HepG2 (cell line): Measurements from ENCODE around the gene KIAA1549. TPM values are rescaled to one million over a fixed set of nuclear protein-coding genes. Genes with fewer than 3 reads are reported as not detected.

ENCODE experiments used
- ATAC-seq: fragments of 200-7000 bp; cut with Tn5 transposase; 3 replicates; pipeline ENCODE4 v1.9.1; 2020; ENCODE audit warnings: mild to moderate bottlenecking, moderate library complexity
- BruUV-seq: library from RNA; stranded (reverse); fragments of 400-500 nt; replicated peaks from 2 replicates; lab custom pipeline; 2021; lab: Mats Ljungman, UMichigan
- CTCF ChIA-PET: fragments of 300-600 bp; formaldehyde crosslinking; extraction: SDS; loops from one replicate; lab custom pipeline; 2021; ENCODE audit warnings: low total read pairs, inconsistent platforms, low intra/inter-chr PET ratio; lab: Yijun Ruan, JAX
- POLR2A ChIA-PET: fragments of 350-600 bp; sonication (Branson Sonifier 250); formaldehyde crosslinking; loops from one replicate; lab custom pipeline; 2020; ENCODE audit warnings: antibody characterized with exemption, inconsistent platforms; lab: Yijun Ruan, JAX
- DNase-seq: peaks from one replicate; pipeline ENCODE4 v3.0.0-alpha.2; 2015; ENCODE audit warnings: low spot score
- FAIRE-seq: peaks from 3 replicates; lab custom pipeline; 2011; peaks lifted over from hg19 to GRCh38; lab: Jason Lieb, UNC
- H2AFZ ChIP-seq: one replicate; pipeline ENCODE4 v1.6.1; 2011; ENCODE audit warnings: low read length, inconsistent platforms
- H3K27ac ChIP-seq: fragments of 300-600 bp; 3 replicates; pipeline ENCODE4 v1.8.0; 2011; ENCODE audit warnings: mixed run types, mild to moderate bottlenecking, mixed read lengths, low read length, inconsistent platforms; ENCODE audit not compliant: insufficient read depth; ENCODE audit errors: extremely low read length
- H3K27me3 ChIP-seq, 2 experiments: fragments of 200-600 bp in 1 of 2; 2 replicates in 1 of 2; 3 replicates in 1 of 2; pipeline versions ENCODE4 v1.6.0 to v1.8.0; 2011; ENCODE audit warnings: low read length in 2 of 2, mild to moderate bottlenecking in 2 of 2, moderate library complexity in 2 of 2, inconsistent platforms in 1 of 2; ENCODE audit not compliant: insufficient read depth in 2 of 2, control insufficient read depth in 1 of 2
- H3K36me3 ChIP-seq, 2 experiments: fragments of 200-600 bp in 1 of 2; replicated peaks in 1 of 2; 2 replicates in 1 of 2; 3 replicates in 1 of 2; pipeline versions ENCODE4 v1.5.1 to v1.8.0; 2011; ENCODE audit warnings: low read length in 2 of 2, inconsistent platforms in 1 of 2; ENCODE audit not compliant: insufficient read depth in 2 of 2, control insufficient read depth in 1 of 2
- H3K4me1 ChIP-seq: 2 replicates; pipeline ENCODE4 v1.5.1; 2012; ENCODE audit warnings: low read length, inconsistent platforms; ENCODE audit not compliant: insufficient read depth
- H3K4me2 ChIP-seq: 2 replicates; pipeline ENCODE4 v1.6.0; 2011; ENCODE audit warnings: low read depth, low read length, inconsistent platforms
- H3K4me3 ChIP-seq, 3 experiments: fragments of 200-600 bp in 1 of 3; sonication (generic), shearing (Covaris generic) in 1 of 3; replicated peaks in 1 of 3; 2 replicates each; pipeline ENCODE4 v1.5.1; 2011 to 2016; ENCODE audit warnings: low read length in 3 of 3, inconsistent platforms in 2 of 3, low read depth in 2 of 3, mild to moderate bottlenecking in 2 of 3, control low read depth in 1 of 3, mixed read lengths in 1 of 3; ENCODE audit not compliant: insufficient read depth in 1 of 3
- H3K79me2 ChIP-seq: one replicate; pipeline ENCODE4 v1.6.1; 2011; ENCODE audit warnings: low read length, inconsistent platforms; ENCODE audit not compliant: insufficient read depth
- H3K9ac ChIP-seq: 2 replicates; pipeline ENCODE4 v1.6.0; 2011; ENCODE audit warnings: mild to moderate bottlenecking, low read depth, low read length, inconsistent platforms; ENCODE audit not compliant: insufficient read depth
- H3K9me3 ChIP-seq: 2 replicates; pipeline ENCODE4 v1.5.1; 2012; ENCODE audit warnings: mild to moderate bottlenecking, low read length
- H4K20me1 ChIP-seq: 2 replicates; pipeline ENCODE4 v1.6.0; 2011; ENCODE audit warnings: inconsistent platforms, mild to moderate bottlenecking, low read length, moderate library complexity; ENCODE audit not compliant: insufficient read depth
- EEA1 ChIP-seq: sonication (generic); formaldehyde crosslinking; IDR thresholded peaks from 2 replicates; pipeline ENCODE4 v1.5.1; 2020; ENCODE audit warnings: mild to moderate bottlenecking, missing genetic modification reagents, borderline replicate concordance
- FOSL2 ChIP-seq: sonication (generic); formaldehyde crosslinking; IDR thresholded peaks from 2 replicates; pipeline ENCODE4 v1.4.0; 2020; ENCODE audit warnings: missing genetic modification reagents
- GATAD1 ChIP-seq: IDR thresholded peaks from 2 replicates; pipeline ENCODE4 v1.6.1; 2016; ENCODE audit warnings: missing genetic modification reagents, missing compliant biosample characterization
- GRHL1 ChIP-seq: sonication (generic); formaldehyde crosslinking; conservative IDR thresholded peaks from 2 replicates; pipeline ENCODE4 v1.8.0; 2022; ENCODE audit warnings: missing genetic modification reagents
- SP4 ChIP-seq: sonication (generic); formaldehyde crosslinking; IDR thresholded peaks from 2 replicates; pipeline ENCODE4 v1.8.1; 2023; ENCODE audit warnings: mild to moderate bottlenecking, missing genetic modification reagents
- SUZ12 ChIP-seq: fragments of 150-350 bp; IDR thresholded peaks from 2 replicates; pipeline ENCODE4 v1.6.1; 2014; ENCODE audit warnings: low read depth, low read length
- TIGD3 ChIP-seq: sonication (generic); formaldehyde crosslinking; IDR thresholded peaks from 2 replicates; pipeline ENCODE4 v1.5.1; 2020; ENCODE audit warnings: mild to moderate bottlenecking, missing genetic modification reagents, borderline replicate concordance
- ZBTB1 ChIP-seq: sonication (generic); formaldehyde crosslinking; IDR thresholded peaks from 2 replicates; pipeline ENCODE4 v1.4.0; 2020; ENCODE audit warnings: missing genetic modification reagents, borderline replicate concordance
- ZFX ChIP-seq: sonication (generic); formaldehyde crosslinking; IDR thresholded peaks from 2 replicates; pipeline ENCODE4 v1.4.0; 2020; ENCODE audit warnings: mild to moderate bottlenecking, low read depth, missing genetic modification reagents, moderate library complexity
- ZNF101 ChIP-seq: sonication (generic); formaldehyde crosslinking; IDR thresholded peaks from 2 replicates; pipeline ENCODE4 v1.4.0; 2020; ENCODE audit warnings: mild to moderate bottlenecking, low read depth, missing genetic modification reagents, borderline replicate concordance
- ZSCAN25 ChIP-seq: sonication (generic); formaldehyde crosslinking; IDR thresholded peaks from 2 replicates; pipeline ENCODE4 v1.8.0; 2022; ENCODE audit warnings: mild to moderate bottlenecking, missing genetic modification reagents
- WGBS: methylation state at CpG from one replicate; pipeline ENCODE4 v1.1.6; 2017; ENCODE audit warnings: low lambda C conversion rate; 5-methylcytosine and 5-hydroxymethylcytosine counted together
- in situ Hi-C: cut with HindIII; loops from 2 replicates; pipeline ENCODE4 v1.10.0; 2017; ENCODE audit warnings: low pct_unique_long_range_greater_than_20kb; ENCODE audit not compliant: extremely low pct_ligation_motif_present
- intact Hi-C: fragments of 100-400 bp; cut with micrococcal nuclease; formaldehyde crosslinking; loops from one replicate; pipeline ENCODE4 v1.10.0; 2022; ENCODE audit not compliant: unreplicated experiment
- polyA plus RNA-seq, 8 experiments: library from polyadenylated mRNA; depleted of rRNA in 3 of 8; stranded (reverse) in 7 of 8; unstranded in 1 of 8; fragments of >200 nt; fragmentation: Illumina TruSeq in 4 of 8; extraction: Trizol in 4 of 8; gene quantifications; 2 replicates each; pipeline versions ENCODE4 v1.2.1 to v1.2.3, GENCODE V29; 2011 to 2016; ENCODE audit warnings: low read depth in 4 of 8, missing spikeins in 1 of 8, mixed read lengths in 1 of 8; ENCODE audit not compliant: insufficient read depth in 1 of 8
- total RNA-seq, 5 experiments: library from RNA; depleted of rRNA; stranded (reverse); fragments of >200 nt; fragmentation: Illumina TruSeq; extraction: Trizol; gene quantifications; 2 replicates each; pipeline ENCODE4 v1.2.3, GENCODE V29; 2016; ENCODE audit warnings: low read depth in 1 of 5

Gene KIAA1549
- total and polyA plus RNA-seq, 2 of the 13 experiments (the other 11 are each of a cell fraction or from before 2014, with no cell fraction given) = 1.1 to 1.8 TPM

- Histone ChIP-seq H3K4me1 (peaks cover 11% of the 10 kb centered on the region), H4K20me1 (no peaks in the 10 kb centered on the region), H3K9me3 (no peaks in the 10 kb centered on the region), H2AFZ (no peak overlapping the region), H3K4me2 (no peak overlapping the region), H3K79me2 (no peaks in the 10 kb centered on the region), H3K4me3 (no peak overlapping the region), H3K27ac (no peak overlapping the region), H3K9ac (no peak overlapping the region), H3K27me3 (no peaks in the 10 kb centered on the region), H3K36me3 (no peaks in the 10 kb centered on the region)
- no peak for TF ChIP-seq FOSL2
- TF ChIP-seq GRHL1 = no peak
- TF ChIP-seq ZNF101 (CRISPR knock-in tag) = no peak
- TF ChIP-seq ZBTB1 (CRISPR knock-in tag) = no peak
- TF ChIP-seq EEA1 = no peak
- TF ChIP-seq TIGD3 (CRISPR knock-in tag) = no peak
- TF ChIP-seq SP4 (CRISPR knock-in tag) = no peak
- TF ChIP-seq SUZ12 = no peak
- no peak for TF ChIP-seq ZFX
- no peak for TF ChIP-seq ZSCAN25
- no peak for TF ChIP-seq GATAD1 (CRISPR knock-in tag)
- ChIA-PET CTCF (no interaction called here), POLR2A (no interaction called here)
- in situ Hi-C loops (no loop called here), intact Hi-C loops (no loop called here)
- no TSS peak for BruUV-seq
- no peak for FAIRE-seq
- no peak for DNase-seq
- ATAC-seq = no peak
- 97% methylated on average over 6 of the region's 6 CpGs for WGBS
These were observed 28.4 kb downstream of the KIAA1549 start for GRCh38 chr7:138952791-138953190.
